ENCODE measurements around the gene ARID1B. TPM values are rescaled to one million over a fixed set of nuclear protein-coding genes. Genes with fewer than 3 reads are reported as not detected.

Gene ARID1B
- total RNA-seq, 1 donor from 2014 or later, result 78.1 TPM

- Mint-ChIP-seq H3K4me1 (ENCODE audit: unreplicated experiment) (peaks cover 8% of the 10 kb centered on the region), H3K4me3 (ENCODE audit: unreplicated experiment) (no peak overlapping the region), H3K27ac (ENCODE audit: unreplicated experiment) (no peak overlapping the region), H3K27me3 (ENCODE audit: unreplicated experiment) (no peaks in the 10 kb centered on the region), H3K9me3 (ENCODE audit: unreplicated experiment) (no peaks in the 10 kb centered on the region), H3K36me3 (ENCODE audit: unreplicated experiment) (peaks cover 12% of the 10 kb centered on the region)
- DNase-seq (ENCODE audit: extremely low spot score, unreplicated experiment), result no peak
- no peak for TF ChIP-seq CTCF (IDR thresholded peaks at IDR 0.05)
Measured at GRCh38 chr6:156910938-156911337, 133.8 kb downstream of the ARID1B start.

- Mint-ChIP-seq H3K4me3 (ENCODE audit: unreplicated experiment) (no peak overlapping the region), H3K36me3 (ENCODE audit: unreplicated experiment) (peaks cover 18% of the 10 kb centered on the region), H3K9me3 (ENCODE audit: unreplicated experiment) (no peaks in the 10 kb centered on the region), H3K27me3 (ENCODE audit: unreplicated experiment) (no peaks in the 10 kb centered on the region), H3K4me1 (ENCODE audit: unreplicated experiment) (peaks cover 12% of the 10 kb centered on the region), H3K27ac (ENCODE audit: unreplicated experiment) (no peak overlapping the region)
- TF ChIP-seq CTCF (IDR thresholded peaks at IDR 0.05), result no peak
- no peak for DNase-seq (ENCODE audit: extremely low spot score, unreplicated experiment)
Measured at GRCh38 chr6:156911581-156911980, 134.4 kb downstream of the ARID1B start.

GRCh38 chr6:156912431-156912830, 135.3 kb downstream of the ARID1B start:
- Mint-ChIP-seq H3K9me3 (ENCODE audit: unreplicated experiment) (no peaks in the 10 kb centered on the region), H3K4me1 (ENCODE audit: unreplicated experiment) (peaks cover 15% of the 10 kb centered on the region), H3K36me3 (ENCODE audit: unreplicated experiment) (peaks cover 20% of the 10 kb centered on the region), H3K27ac (ENCODE audit: unreplicated experiment) (peak overlapping the region; percentile 13), H3K27me3 (ENCODE audit: unreplicated experiment) (no peaks in the 10 kb centered on the region), H3K4me3 (ENCODE audit: unreplicated experiment) (no peak overlapping the region)
- no peak for TF ChIP-seq CTCF (IDR thresholded peaks at IDR 0.05)
- DNase-seq (ENCODE audit: extremely low spot score, unreplicated experiment), result no peak

- Mint-ChIP-seq H3K27ac (ENCODE audit: unreplicated experiment) (no peak overlapping the region), H3K27me3 (ENCODE audit: unreplicated experiment) (no peaks in the 10 kb centered on the region)
- no peak for TF ChIP-seq CTCF (IDR thresholded peaks at IDR 0.05)
Measured at GRCh38 chr6:156914181-156914580, 137.0 kb downstream of the ARID1B start.

GRCh38 chr6:156916130-156916801, 139.1 kb downstream of the ARID1B start:
- DNase-seq (ENCODE audit: extremely low spot score, unreplicated experiment), result no peak
- Mint-ChIP-seq H3K27ac (ENCODE audit: unreplicated experiment) (no peak overlapping the region), H3K27me3 (ENCODE audit: unreplicated experiment) (no peaks in the 10 kb centered on the region), H3K9me3 (ENCODE audit: unreplicated experiment) (no peaks in the 10 kb centered on the region), H3K4me1 (ENCODE audit: unreplicated experiment) (peaks cover 33% of the 10 kb centered on the region), H3K36me3 (ENCODE audit: unreplicated experiment) (peaks cover 14% of the 10 kb centered on the region), H3K4me3 (ENCODE audit: unreplicated experiment) (no peak overlapping the region)
- no peak for TF ChIP-seq CTCF (IDR thresholded peaks at IDR 0.05)

More at GRCh38 chr6:156914181-156914580, 137.0 kb downstream of the ARID1B start:
- Mint-ChIP-seq H3K4me1 (ENCODE audit: unreplicated experiment) (peaks cover 17% of the 10 kb centered on the region), H3K9me3 (ENCODE audit: unreplicated experiment) (no peaks in the 10 kb centered on the region), H3K4me3 (ENCODE audit: unreplicated experiment) (no peak overlapping the region), H3K36me3 (ENCODE audit: unreplicated experiment) (peaks cover 16% of the 10 kb centered on the region)
- DNase-seq (ENCODE audit: extremely low spot score, unreplicated experiment), result no peak

Data from osteocyte (in vitro differentiated cells).